GM23248 (cell line): ENCODE data around the gene CORIN.

Experiments
- EZH2 ChIP-seq: fragments of 200-600 bp; sonication (generic); IDR thresholded peaks from 2 replicates; pipeline ENCODE4 v1.6.1; 2018; ENCODE audit warnings: antibody characterized with exemption, mild to moderate bottlenecking; ENCODE audit not compliant: insufficient read depth, poor library complexity, severe bottlenecking
- EZH2phosphoT487 ChIP-seq: fragments of 200-600 bp; sonication (generic); IDR thresholded peaks from 2 replicates; pipeline ENCODE4 v1.6.1; 2018; ENCODE audit warnings: antibody characterized with exemption, moderate library complexity, mild to moderate bottlenecking, low read depth; ENCODE audit not compliant: insufficient read depth

GRCh38 chr4:47831026-47831679, 6.7 kb downstream of the CORIN start:
- TF ChIP-seq EZH2phosphoT487 = no peak
- no peak for TF ChIP-seq EZH2
